Lung (tissue), 12 donors: ENCODE results near the gene ERGIC3. TPM values are rescaled to one million over a fixed set of nuclear protein-coding genes. Genes with fewer than 3 reads are reported as not detected.
A peak's percentile ranks its signal among the peaks of the same experiment; 100 is the strongest.
"Not testable (repeated sequence)": the region's sequence is repeated elsewhere in the genome, so short reads cannot be mapped to it uniquely, and the experiment has no call there.

Source experiments
- ATAC-seq: fragments of 200-7000 bp; cut with Tn5 transposase; one replicate; pipeline ENCODE4 v1.9.1; 2020; ENCODE audit warnings: moderate number of reproducible peaks; ENCODE audit not compliant: insufficient read depth, low FRiP score
- DNase-seq, 3 donors: peaks; one replicate each; pipeline ENCODE4 v3.0.0-alpha.2; 2013 to 2017
- H3K27ac ChIP-seq, 2 donors: one replicate each; pipeline ENCODE4 v1.5.1; 2013; ENCODE audit warnings: mild to moderate bottlenecking in 2 of 2, moderate library complexity in 2 of 2, control low read depth in 1 of 2, inconsistent platforms in 1 of 2, low read depth in 1 of 2, low read length in 1 of 2
- H3K27me3 ChIP-seq, 3 donors: one replicate each; pipeline ENCODE4 v1.5.1; 2013; ENCODE audit warnings: low read length in 2 of 3; ENCODE audit not compliant: control insufficient read depth in 3 of 3, insufficient read depth in 3 of 3
- H3K36me3 ChIP-seq, 4 donors: one replicate each; pipeline ENCODE4 v1.5.1; 2013; ENCODE audit warnings: low read length in 4 of 4, mild to moderate bottlenecking in 1 of 4, moderate library complexity in 1 of 4; ENCODE audit not compliant: control insufficient read depth in 4 of 4, insufficient read depth in 4 of 4
- H3K4me1 ChIP-seq, 5 donors: one replicate each; pipeline ENCODE4 v1.5.1; 2013; ENCODE audit warnings: low read length in 5 of 5, mild to moderate bottlenecking in 2 of 5, moderate library complexity in 1 of 5; ENCODE audit not compliant: control insufficient read depth in 5 of 5, insufficient read depth in 5 of 5
- H3K4me3 ChIP-seq: one replicate; pipeline ENCODE4 v1.5.1; 2013; ENCODE audit warnings: mild to moderate bottlenecking, control low read depth, moderate library complexity
- H3K9ac ChIP-seq, 2 donors: one replicate each; pipeline ENCODE4 v1.5.1; 2013; ENCODE audit warnings: low read length in 2 of 2, control low read depth in 1 of 2; ENCODE audit not compliant: insufficient read depth in 1 of 2
- H3K9me3 ChIP-seq, 4 donors: one replicate each; pipeline ENCODE4 v1.5.1; 2013; ENCODE audit warnings: low read length in 3 of 4, mild to moderate bottlenecking in 1 of 4, moderate library complexity in 1 of 4; ENCODE audit not compliant: control insufficient read depth in 4 of 4, insufficient read depth in 3 of 4
- CTCF ChIP-seq: IDR thresholded peaks from 2 replicates; pipeline ENCODE4 v1.5.1; 2012; ENCODE audit warnings: mild to moderate bottlenecking; ENCODE audit errors: control extremely low read depth, extremely low read depth
- WGBS, 2 donors: extraction: QIAGEN DNeasy Blood & Tissue Kit; methylation state at CpG; one replicate each; pipeline ENCODE4 v1.1.7; 2013; 5-methylcytosine and 5-hydroxymethylcytosine counted together
- polyA plus RNA-seq, 2 donors: library from polyadenylated mRNA; stranded (reverse); fragments of 200-250 nt; gene quantifications; one replicate each; pipeline ENCODE4 v1.2.1, GENCODE V29; 2013
- total RNA-seq, 2 donors: library from RNA; depleted of rRNA in 1 of 2; stranded (reverse); fragments of >200 nt in 1 of 2; gene quantifications; one replicate each; pipeline ENCODE4 v1.2.1, GENCODE V29; 2014 to 2021
- donor health status: control.
- donor health status: control.
- donor health status: Bipolar disorder and iron deficiency.
- donor health status: healthy.
- donor health status: DM: yes; HTN: yes; CAD: no.

Gene ERGIC3
- total and polyA plus RNA-seq, 4 donors: 173 to 241 (median 212) TPM

GRCh38 chr20:35541118-35541782 is 628 bp upstream of the ERGIC3 start:
- no peak for DNase-seq

GRCh38 chr20:35542990-35543389 is 1.1 kb downstream of the ERGIC3 start:
- H3K27me3 ChIP-seq: no peaks in the 10 kb centered on the region
- H3K4me1 ChIP-seq: peaks cover 3 to 14% (median 5%) of the 10 kb centered on the region in 5 donors
- H3K9me3 ChIP-seq: no peaks in the 10 kb centered on the region
- WGBS, 2 donors: 98 to 100% methylated on average over 1 of the region's 1 CpG
- H3K36me3 ChIP-seq: peaks cover 2 to 25% (median 9%) of the 10 kb centered on the region in 4 donors
- DNase-seq: no peak
- no peak for TF ChIP-seq CTCF
- no peak overlapping the region for H3K27ac ChIP-seq
- no peak overlapping the region for H3K9ac ChIP-seq
- H3K4me3 ChIP-seq: no peak overlapping the region
- ATAC-seq: no peak

More at GRCh38 chr20:35541118-35541782, 628 bp upstream of the ERGIC3 start:
- Histone ChIP-seq H3K4me3 (no peak overlapping the region), H3K27me3 (no peaks in the 10 kb centered on the region), H3K9me3 (no peaks in the 10 kb centered on the region), H3K9ac (peak overlapping the region in 1 of 2 donors; percentile 47), H3K27ac (no peak overlapping the region), H3K4me1 (peaks cover 3 to 14% (median 5%) of the 10 kb centered on the region in 5 donors), H3K36me3 (peaks cover 0 to 15% (median 5%) of the 10 kb centered on the region in 4 donors)
- 35 to 40% methylated on average over 13 of the region's 13 CpGs for WGBS, 2 donors
- no peak for ATAC-seq
- TF ChIP-seq CTCF: no peak

GRCh38 chr20:35544436-35544835 is 2.6 kb downstream of the ERGIC3 start:
- H3K9me3 ChIP-seq: no peaks in the 10 kb centered on the region
- H3K27me3 ChIP-seq: no peaks in the 10 kb centered on the region
- H3K9ac ChIP-seq: no peak overlapping the region
- H3K27ac ChIP-seq: no peak overlapping the region
- H3K36me3 ChIP-seq: peaks cover 12 to 35% (median 18%) of the 10 kb centered on the region in 4 donors
- 94 to 98% methylated on average over 15 to 16 of the region's 16 CpGs for WGBS, 2 donors
- no peak for DNase-seq
- H3K4me1 ChIP-seq: peaks cover 3 to 14% (median 5%) of the 10 kb centered on the region in 5 donors
- no peak overlapping the region for H3K4me3 ChIP-seq
- TF ChIP-seq CTCF: no peak
- ATAC-seq: no peak

GRCh38 chr20:35544941-35545340 is 3.1 kb downstream of the ERGIC3 start:
- not testable (repeated sequence) for DNase-seq, ATAC-seq, H3K27ac ChIP-seq, H3K4me3 ChIP-seq, H3K27me3 ChIP-seq, H3K9me3 ChIP-seq, H3K9ac ChIP-seq
- 95 to 96% methylated on average over 7 of the region's 7 CpGs for WGBS, 2 donors
- peaks cover 13 to 37% (median 20%) of the 10 kb centered on the region in 4 donors for H3K36me3 ChIP-seq
- peaks cover 3 to 11% (median 5%) of the 10 kb centered on the region in 5 donors for H3K4me1 ChIP-seq
